NB4 (cell line): Measurements from ENCODE around the gene TMEM61.
A peak's percentile ranks its signal among the peaks of the same experiment; 100 is the strongest.

Experiments used
- DNase-seq: peaks from one replicate; pipeline ENCODE4 v3.0.0; 2010; ENCODE audit warnings: low read depth
- H3K4me3 ChIP-seq: one replicate; pipeline ENCODE4 v1.5.1; 2011; ENCODE audit warnings: mild to moderate bottlenecking, low read depth, low read length, moderate library complexity
- MYC ChIP-seq: IDR thresholded peaks from 2 replicates; pipeline ENCODE4 v1.6.1; 2011; ENCODE audit warnings: low read depth, low read length
- POLR2A ChIP-seq: IDR thresholded peaks from 2 replicates; pipeline ENCODE4 v1.6.1; 2011; ENCODE audit warnings: mild to moderate bottlenecking; ENCODE audit not compliant: insufficient read length; ENCODE audit errors: extremely low read depth
- TF ChIP-seq, protein P1 (sequence below): IDR thresholded peaks from 2 replicates; pipeline ENCODE4 v1.6.1; 2011; ENCODE audit warnings: low read depth, low read length
- TF ChIP-seq, protein P2 (sequence below): IDR thresholded peaks from one replicate; pipeline ENCODE4 v1.5.1; 2012; ENCODE audit warnings: low read depth, low read length

TMEM61 gene

DNA sequence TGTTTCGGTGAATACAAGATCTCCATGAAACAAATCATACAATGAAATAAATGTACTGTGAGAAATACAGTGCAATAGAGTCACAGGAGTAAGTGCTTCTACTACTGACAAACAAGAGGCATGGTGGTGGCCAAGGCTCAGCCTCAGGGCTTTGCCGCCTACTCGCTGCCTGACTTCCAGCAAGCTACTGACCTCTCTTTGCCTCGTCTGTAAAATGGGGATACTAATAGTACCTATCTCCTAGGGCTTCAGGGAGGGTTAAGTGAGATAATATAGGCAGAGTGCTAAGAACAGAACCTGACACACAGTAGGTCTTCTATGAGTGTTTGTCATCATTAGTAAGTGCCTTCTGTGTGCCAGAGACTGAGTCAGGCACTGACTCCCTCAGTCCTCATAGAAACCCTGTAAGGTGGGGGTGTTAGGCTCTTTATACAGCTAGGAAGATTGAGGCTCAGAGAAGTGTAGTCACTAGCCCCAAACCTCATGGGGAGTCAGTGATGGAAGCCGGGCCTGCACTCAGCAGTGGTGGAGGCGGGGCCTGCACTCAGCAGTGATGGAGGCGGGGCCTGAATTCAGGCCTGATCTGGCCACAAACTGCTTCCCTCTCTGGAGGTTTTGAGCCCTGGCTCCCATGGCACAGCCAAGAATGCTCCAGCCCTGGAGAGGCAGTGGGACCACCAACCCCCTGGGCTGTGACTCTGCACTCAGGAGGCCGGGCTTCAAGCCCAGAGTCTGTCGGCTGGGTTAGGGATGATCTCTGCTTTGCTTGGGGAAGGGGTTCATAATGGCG lies 25.1 kb downstream of the TMEM61 start:
- DNase-seq, result peak; percentile 31
- H3K4me3 ChIP-seq, result no peak overlapping the region
- TF ChIP-seq, protein P1, sequence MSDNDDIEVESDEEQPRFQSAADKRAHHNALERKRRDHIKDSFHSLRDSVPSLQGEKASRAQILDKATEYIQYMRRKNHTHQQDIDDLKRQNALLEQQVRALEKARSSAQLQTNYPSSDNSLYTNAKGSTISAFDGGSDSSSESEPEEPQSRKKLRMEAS, result no peak
- TF ChIP-seq MYC (no peak), POLR2A (no peak)
- TF ChIP-seq, protein P2, sequence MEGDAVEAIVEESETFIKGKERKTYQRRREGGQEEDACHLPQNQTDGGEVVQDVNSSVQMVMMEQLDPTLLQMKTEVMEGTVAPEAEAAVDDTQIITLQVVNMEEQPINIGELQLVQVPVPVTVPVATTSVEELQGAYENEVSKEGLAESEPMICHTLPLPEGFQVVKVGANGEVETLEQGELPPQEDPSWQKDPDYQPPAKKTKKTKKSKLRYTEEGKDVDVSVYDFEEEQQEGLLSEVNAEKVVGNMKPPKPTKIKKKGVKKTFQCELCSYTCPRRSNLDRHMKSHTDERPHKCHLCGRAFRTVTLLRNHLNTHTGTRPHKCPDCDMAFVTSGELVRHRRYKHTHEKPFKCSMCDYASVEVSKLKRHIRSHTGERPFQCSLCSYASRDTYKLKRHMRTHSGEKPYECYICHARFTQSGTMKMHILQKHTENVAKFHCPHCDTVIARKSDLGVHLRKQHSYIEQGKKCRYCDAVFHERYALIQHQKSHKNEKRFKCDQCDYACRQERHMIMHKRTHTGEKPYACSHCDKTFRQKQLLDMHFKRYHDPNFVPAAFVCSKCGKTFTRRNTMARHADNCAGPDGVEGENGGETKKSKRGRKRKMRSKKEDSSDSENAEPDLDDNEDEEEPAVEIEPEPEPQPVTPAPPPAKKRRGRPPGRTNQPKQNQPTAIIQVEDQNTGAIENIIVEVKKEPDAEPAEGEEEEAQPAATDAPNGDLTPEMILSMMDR, result no peak

DNA sequence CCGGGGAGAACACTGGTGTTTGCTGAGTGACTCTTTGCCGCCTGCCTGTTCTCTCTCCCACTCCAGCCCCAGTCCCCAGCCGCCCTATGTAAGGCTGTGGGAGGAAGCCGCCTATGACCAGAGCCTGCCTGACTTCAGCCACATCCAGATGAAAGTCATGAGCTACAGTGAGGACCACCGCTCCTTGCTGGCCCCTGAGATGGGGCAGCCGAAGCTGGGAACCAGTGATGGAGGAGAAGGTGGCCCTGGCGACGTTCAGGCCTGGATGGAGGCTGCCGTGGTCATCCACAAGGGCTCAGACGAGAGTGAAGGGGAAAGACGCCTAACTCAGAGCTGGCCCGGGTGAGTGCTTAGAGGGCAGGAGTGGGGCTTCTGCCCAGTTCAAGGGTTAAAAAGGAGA lies 26.5 kb downstream of the TMEM61 start:
- no peak for DNase-seq
- TF ChIP-seq, protein P1, result no peak
- TF ChIP-seq, protein P2, result no peak
- TF ChIP-seq MYC (no peak), POLR2A (no peak)
- H3K4me3 ChIP-seq, result no peak overlapping the region

DNA sequence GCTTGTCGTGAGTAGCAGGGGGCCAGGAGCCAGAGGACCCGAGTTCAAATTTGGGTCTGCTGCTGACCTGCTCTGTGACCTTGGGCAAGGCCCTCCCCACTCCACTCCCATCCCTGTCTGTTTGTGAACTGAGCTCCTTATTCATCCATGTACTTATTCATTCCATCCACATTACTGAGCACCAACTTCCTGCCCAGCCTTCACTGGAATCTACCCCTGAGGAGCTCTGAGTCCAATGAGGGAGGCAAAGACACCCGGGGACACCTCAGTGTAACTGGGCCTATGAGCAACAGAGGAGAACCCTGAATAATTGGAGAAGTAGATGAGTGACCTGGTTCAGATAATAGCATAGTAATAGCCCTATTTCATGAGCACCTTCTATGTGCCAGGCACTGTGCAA lies 27.2 kb downstream of the TMEM61 start:
- TF ChIP-seq POLR2A (no peak), MYC (no peak)
- TF ChIP-seq, protein P2, result no peak
- TF ChIP-seq, protein P1, result no peak
- no peak for DNase-seq
- no peak overlapping the region for H3K4me3 ChIP-seq

DNA sequence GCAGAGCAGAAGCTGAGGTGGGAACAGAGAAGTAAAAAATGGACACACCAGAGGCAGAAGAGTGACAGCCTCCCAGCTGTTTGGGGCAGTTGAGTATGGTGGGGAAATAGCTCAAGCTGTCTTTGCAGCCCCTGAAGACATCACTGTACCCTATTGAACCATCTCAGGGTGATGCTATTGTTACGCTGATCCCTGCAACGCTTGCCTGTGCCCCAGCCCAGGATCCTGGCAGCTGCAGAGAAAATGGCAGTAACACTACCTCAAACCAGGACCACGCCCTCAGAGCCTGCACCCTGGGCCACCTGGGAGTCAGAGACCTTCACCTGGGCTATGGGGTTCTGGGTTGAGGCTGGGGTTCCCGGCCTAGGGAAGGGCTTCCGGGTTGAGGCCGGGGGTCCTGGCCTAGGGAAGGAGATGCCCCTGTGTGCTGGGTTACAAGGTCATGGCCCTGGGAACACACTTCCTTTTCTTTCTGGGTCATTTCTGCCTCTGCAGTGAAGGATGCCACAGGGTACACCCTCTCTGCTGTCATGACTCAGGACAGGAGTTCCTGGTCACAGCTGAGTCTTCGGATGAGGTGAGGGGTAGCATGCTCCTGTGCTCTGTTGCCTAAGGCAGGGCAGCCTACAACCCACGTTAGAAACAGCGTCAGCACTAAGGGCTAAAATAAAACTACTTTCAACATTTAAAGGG lies 29.9 kb downstream of the TMEM61 start:
- H3K4me3 ChIP-seq, result no peak overlapping the region
- no peak for DNase-seq
- TF ChIP-seq, protein P2, result no peak
- no peak for TF ChIP-seq MYC
- TF ChIP-seq, protein P1, result no peak

DNA sequence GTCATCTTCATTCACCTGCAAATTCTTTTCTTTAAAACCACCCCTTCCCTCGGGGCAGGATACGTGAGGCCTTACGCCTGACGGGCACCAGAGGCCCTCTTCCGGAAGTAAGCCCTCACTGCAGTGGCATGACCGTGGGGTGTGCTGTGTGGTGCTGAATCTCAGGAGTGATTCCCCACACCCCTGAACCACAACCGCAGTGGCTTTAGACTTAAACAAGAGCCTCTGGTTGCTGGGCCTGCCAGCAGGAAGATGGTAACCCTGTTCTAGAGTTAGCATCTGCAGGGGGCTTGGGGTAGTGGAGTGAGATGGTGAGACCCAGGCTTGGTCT lies 30.4 kb downstream of the TMEM61 start:
- TF ChIP-seq, protein P1, result no peak
- TF ChIP-seq MYC, result no peak
- TF ChIP-seq, protein P2, result no peak
- TF ChIP-seq POLR2A, result no peak
- no peak overlapping the region for H3K4me3 ChIP-seq
- no peak for DNase-seq
